Measurements from ENCODE around the gene EMILIN2. TPM values are rescaled to one million over a fixed set of nuclear protein-coding genes. Genes with fewer than 3 reads are reported as not detected.
"Not testable (repeated sequence)": the region's sequence is repeated elsewhere in the genome, so short reads cannot be mapped to it uniquely, and the experiment has no call there.

The EMILIN2 gene
- total RNA-seq, 4 donors from 2014 or later: 10.8 to 24.2 (median 16.7) TPM

- Histone ChIP-seq H3K27ac (replicated peaks in 1 of 4) (peak overlapping the region; percentile 50 to 67 (median 58)), H3K27me3 (no peaks in the 10 kb centered on the region), H3K4me1 (peaks cover 8 to 40% (median 22%) of the 10 kb centered on the region in 4 donors), H3K9me3 (peaks cover 0 to 10% (median 4%) of the 10 kb centered on the region in 4 donors), H3K4me3 (no peak overlapping the region), H3K36me3 (no peaks in the 10 kb centered on the region)
- TF ChIP-seq POLR2AphosphoS5 (IDR thresholded peaks at IDR 0.05): no peak
- TF ChIP-seq, protein P1, sequence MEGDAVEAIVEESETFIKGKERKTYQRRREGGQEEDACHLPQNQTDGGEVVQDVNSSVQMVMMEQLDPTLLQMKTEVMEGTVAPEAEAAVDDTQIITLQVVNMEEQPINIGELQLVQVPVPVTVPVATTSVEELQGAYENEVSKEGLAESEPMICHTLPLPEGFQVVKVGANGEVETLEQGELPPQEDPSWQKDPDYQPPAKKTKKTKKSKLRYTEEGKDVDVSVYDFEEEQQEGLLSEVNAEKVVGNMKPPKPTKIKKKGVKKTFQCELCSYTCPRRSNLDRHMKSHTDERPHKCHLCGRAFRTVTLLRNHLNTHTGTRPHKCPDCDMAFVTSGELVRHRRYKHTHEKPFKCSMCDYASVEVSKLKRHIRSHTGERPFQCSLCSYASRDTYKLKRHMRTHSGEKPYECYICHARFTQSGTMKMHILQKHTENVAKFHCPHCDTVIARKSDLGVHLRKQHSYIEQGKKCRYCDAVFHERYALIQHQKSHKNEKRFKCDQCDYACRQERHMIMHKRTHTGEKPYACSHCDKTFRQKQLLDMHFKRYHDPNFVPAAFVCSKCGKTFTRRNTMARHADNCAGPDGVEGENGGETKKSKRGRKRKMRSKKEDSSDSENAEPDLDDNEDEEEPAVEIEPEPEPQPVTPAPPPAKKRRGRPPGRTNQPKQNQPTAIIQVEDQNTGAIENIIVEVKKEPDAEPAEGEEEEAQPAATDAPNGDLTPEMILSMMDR (IDR thresholded peaks at IDR 0.05): no peak
- TF ChIP-seq EP300 (IDR thresholded peaks at IDR 0.05): no peak
- TF ChIP-seq POLR2A (IDR thresholded peaks at IDR 0.05; ENCODE audit: low read depth): no peak
- intact Hi-C loops (cut with DNase I): no loop called here
- 95% methylated on average over 22 of the region's 22 CpGs for WGBS
- DNase-seq (ENCODE audit: extremely low spot score): no peak
These were observed 8.9 kb downstream of the EMILIN2 start for GRCh38 chr18:2855560-2856350.

- no peak for TF ChIP-seq POLR2AphosphoS5 (IDR thresholded peaks at IDR 0.05)
- TF ChIP-seq, protein P1 (IDR thresholded peaks at IDR 0.05): no peak
- TF ChIP-seq POLR2A (IDR thresholded peaks at IDR 0.05; ENCODE audit: low read depth): no peak
- no peak for TF ChIP-seq EP300 (IDR thresholded peaks at IDR 0.05)
These were observed 9.9 kb downstream of the EMILIN2 start for GRCh38 chr18:2856547-2857170.

DNA sequence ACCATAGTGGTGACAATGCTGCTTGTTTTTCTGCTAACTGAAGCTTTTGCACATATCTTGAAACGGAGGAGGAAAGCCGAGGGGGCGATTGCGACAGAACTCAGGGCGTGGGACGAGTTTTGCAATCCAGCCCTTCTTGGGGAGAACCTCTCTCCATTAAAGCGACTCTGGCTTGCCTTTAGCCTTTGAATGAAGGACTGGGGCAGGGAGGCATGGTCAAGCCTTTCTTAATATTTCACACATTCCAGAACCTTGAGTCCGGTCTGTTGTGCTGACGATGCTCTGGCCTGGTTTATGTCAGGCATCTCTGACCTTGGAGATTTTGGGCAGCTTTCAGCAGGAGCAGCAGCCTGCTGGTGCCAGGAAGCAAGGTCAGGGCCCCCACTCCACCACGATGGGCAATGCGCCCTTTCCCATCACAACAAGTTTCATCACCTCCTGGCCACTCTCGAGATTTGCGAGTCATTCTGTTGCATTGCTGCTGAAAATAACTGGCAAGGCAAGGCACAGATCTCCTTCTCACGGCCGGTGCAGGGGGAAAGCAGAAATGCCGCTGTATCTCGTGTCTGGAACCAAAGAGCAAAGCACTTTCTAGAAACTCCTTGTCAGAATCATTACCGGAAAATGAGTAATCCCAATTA is 10.8 kb downstream of the EMILIN2 start:
- peaks cover 8 to 40% (median 22%) of the 10 kb centered on the region in 4 donors for H3K4me1 ChIP-seq
- no peaks in the 10 kb centered on the region for H3K27me3 ChIP-seq
- intact Hi-C loops (cut with DNase I): no loop called here
- WGBS: 57% methylated on average over 16 of the region's 18 CpGs
- peaks cover 0 to 10% (median 4%) of the 10 kb centered on the region in 4 donors for H3K9me3 ChIP-seq
- DNase-seq (ENCODE audit: extremely low spot score): peak; percentile 97
- H3K36me3 ChIP-seq: no peaks in the 10 kb centered on the region
- TF ChIP-seq POLR2AphosphoS5 (IDR thresholded peaks at IDR 0.05) (peak; percentile 48 to 59), POLR2A (IDR thresholded peaks at IDR 0.05; ENCODE audit: low read depth) (no peak)
- no peak overlapping the region for H3K4me3 ChIP-seq
- H3K27ac ChIP-seq (replicated peaks in 1 of 4): peak overlapping the region; percentile 50 to 67 (median 58)

More at GRCh38 chr18:2856547-2857170, 9.9 kb downstream of the EMILIN2 start:
- peak overlapping the region; percentile 50 to 67 (median 58) for H3K27ac ChIP-seq (replicated peaks in 1 of 4)
- H3K36me3 ChIP-seq: no peaks in the 10 kb centered on the region
- H3K4me1 ChIP-seq: peaks cover 8 to 40% (median 22%) of the 10 kb centered on the region in 4 donors
- H3K27me3 ChIP-seq: no peaks in the 10 kb centered on the region
- intact Hi-C loops (cut with DNase I): no loop called here
- H3K9me3 ChIP-seq: peaks cover 0 to 10% (median 4%) of the 10 kb centered on the region in 4 donors
- WGBS: 35% methylated on average over 11 of the region's 11 CpGs
- no peak for DNase-seq (ENCODE audit: extremely low spot score)
- H3K4me3 ChIP-seq: no peak overlapping the region

DNA sequence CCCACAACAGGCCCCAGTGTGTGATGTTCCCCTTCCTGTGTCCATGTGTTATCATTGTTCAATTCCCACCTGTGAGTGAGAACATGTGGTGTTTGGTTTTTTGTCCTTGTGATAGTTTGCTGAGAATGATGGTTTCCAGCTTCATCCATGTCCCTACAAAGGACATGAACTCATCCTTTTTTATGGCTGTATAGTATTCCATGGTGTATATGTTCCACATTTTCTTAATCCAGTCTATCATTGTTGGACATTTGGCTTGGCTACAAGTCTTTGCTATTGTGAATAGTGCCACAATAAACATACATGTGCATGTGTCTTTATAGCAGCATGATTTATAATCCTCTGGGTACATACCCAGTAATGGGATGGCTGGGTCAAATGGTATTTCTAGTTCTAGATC is 13.6 kb downstream of the EMILIN2 start:
- Histone ChIP-seq H3K4me1 (peaks cover 4 to 20% (median 9%) of the 10 kb centered on the region in 4 donors), H3K9me3 (peaks cover 0 to 10% (median 4%) of the 10 kb centered on the region in 4 donors)
- H3K4me3 ChIP-seq; H3K36me3 ChIP-seq; H3K27ac ChIP-seq (replicated peaks in 1 of 4); intact Hi-C loops (cut with DNase I); DNase-seq (ENCODE audit: extremely low spot score); H3K27me3 ChIP-seq: not testable (repeated sequence)

- H3K27me3 ChIP-seq; DNase-seq (ENCODE audit: extremely low spot score); H3K27ac ChIP-seq (replicated peaks in 1 of 4); H3K36me3 ChIP-seq; H3K4me3 ChIP-seq; intact Hi-C loops (cut with DNase I); H3K4me1 ChIP-seq: not testable (repeated sequence)
- peaks cover 0 to 10% (median 4%) of the 10 kb centered on the region in 4 donors for H3K9me3 ChIP-seq
- WGBS: 69% methylated on average over 1 of the region's 1 CpG
These were observed 17.2 kb downstream of the EMILIN2 start for GRCh38 chr18:2863997-2864396.

- DNase-seq (ENCODE audit: extremely low spot score); H3K9me3 ChIP-seq; H3K4me3 ChIP-seq; H3K4me1 ChIP-seq; H3K36me3 ChIP-seq; H3K27ac ChIP-seq (replicated peaks in 1 of 4); H3K27me3 ChIP-seq; intact Hi-C loops (cut with DNase I): not testable (repeated sequence)
- 36% methylated on average over 2 of the region's 2 CpGs for WGBS
These were observed 19.7 kb downstream of the EMILIN2 start for GRCh38 chr18:2866465-2866864.
